HG03575 (cell line): Measurements from ENCODE around the gene AQP5.

Experiments used
- ATAC-seq: cut with Tn5 transposase; IDR thresholded peaks from one replicate; pipeline ENCODE4 v1.9.1; 2021; ENCODE audit not compliant: unreplicated experiment, insufficient number of reproducible peaks, low FRiP score; ENCODE audit errors: extremely low read depth

Gene AQP5

DNA sequence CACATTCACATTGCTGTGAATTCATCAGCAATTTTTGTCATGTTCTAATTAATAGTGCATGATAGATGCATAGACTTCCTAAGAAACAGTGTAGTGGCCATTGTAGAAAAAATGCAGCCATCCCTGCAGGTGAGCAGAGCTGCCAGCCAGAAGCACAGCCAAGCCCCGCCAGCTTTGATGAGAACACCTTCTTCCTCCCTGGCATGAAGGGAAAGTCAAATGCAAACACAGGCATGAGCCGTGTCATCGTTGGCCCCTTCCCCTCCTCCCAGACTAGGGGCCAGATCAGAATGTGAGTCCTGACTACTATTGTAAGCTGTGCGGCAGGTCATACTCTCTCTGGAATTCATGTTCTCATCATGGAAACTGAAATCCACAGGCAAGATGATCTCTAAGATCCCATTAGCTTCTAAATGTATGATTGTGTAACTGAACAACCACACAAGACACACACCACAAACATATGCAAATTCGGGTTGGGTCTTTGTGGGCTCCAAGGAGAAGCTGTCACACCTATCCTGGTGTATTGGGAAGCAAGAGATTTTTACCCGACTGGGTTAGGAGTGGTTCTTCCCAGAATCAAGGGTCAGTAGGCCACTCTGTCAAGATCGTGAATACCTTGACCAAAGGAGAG lies 14.0 kb upstream of the AQP5 start:
- ATAC-seq, result no peak

DNA sequence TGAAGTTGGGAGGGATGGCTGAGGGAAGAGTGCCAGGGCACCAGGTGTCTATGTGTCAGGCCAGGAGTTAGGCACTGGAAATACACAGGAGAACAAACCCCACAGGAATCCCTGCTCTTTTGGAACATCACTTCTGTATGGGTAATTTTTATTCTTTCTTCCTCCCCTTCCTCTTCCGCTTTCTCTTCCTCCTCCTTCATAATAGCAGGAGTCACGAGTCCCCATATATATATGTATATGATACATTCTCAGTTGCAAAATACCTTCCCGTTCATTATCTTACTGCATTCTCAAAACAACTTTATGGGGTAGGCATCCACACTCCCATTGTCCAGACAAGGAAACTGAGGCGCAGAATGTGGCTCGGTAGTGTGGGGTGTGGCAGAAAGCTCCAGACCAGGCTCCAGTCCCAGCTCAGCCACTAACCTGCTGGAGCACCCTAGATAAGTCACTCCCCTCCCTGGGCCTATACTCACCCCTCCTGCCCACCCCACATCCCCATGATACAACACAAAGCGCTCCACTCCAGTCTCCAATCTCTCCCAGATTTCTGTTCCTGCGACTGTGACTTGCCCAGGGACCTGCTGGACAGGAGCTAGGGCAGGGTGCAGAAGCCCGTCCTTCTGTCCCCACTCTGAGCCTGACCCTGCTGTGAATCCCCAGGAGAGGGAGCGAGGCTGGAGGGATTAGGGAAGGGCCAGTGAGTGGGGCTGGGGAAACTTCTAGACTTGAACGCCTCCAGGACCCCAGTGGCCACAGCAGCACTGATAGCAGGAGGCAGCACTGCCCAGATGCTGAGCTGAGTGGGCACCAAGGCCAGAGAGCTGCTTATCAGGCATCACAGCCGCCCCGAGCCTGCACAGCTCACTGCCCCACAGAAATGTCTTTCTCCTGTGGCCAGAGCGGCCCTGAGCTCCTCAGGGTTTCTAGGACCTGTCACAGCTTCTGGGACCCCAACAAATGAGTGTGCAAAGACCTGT lies 12.5 kb upstream of the AQP5 start:
- ATAC-seq, result no peak

- no peak for ATAC-seq
Measured at GRCh38 chr12:49949866-49950265, 11.8 kb upstream of the AQP5 start.

DNA sequence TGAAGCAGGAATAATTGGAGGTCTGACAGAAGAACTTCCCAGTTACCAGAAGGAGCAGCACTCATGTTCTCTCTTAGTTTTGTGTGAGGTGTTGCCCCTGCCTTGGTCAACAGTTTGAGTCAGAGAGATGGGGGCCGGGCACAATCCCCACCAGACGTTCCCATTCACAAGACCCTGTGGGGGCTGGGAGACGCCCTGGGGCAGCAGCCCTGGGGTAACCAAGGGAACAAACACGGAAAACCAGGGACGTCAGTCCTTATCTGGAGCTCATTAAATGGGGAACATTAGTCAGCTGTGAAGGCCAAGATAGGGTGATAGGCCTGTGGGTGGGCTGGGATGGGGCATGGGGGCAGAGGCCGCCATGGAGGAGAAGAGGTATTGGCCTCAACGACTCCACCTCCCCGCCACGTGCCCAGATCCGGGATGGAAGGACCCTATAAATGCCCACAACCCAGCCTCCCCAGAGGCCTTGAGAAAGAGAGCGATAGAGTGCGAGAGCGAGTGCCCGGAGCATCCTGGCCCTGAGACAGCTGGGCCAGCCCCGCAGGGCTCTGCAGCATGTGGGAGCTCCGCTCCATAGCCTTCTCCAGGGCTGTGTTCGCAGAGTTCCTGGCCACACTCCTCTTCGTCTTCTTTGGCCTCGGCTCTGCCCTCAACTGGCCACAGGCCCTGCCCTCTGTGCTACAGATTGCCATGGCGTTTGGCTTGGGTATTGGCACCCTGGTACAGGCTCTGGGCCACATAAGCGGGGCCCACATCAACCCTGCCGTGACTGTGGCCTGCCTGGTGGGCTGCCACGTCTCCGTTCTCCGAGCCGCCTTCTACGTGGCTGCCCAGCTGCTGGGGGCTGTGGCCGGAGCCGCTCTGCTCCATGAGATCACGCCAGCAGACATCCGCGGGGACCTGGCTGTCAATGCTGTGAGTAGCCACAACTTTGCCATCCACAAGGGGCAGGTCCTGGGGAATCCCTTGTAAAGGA lies 11.1 kb upstream of the AQP5 start, which contains the start of gene AQP2:
Gene AQP2, plus strand, starts transcription at position 465 of the 979 bp plus-strand sequence. Its CDS starts 94 bp downstream, at position 559.
- no peak for ATAC-seq

DNA sequence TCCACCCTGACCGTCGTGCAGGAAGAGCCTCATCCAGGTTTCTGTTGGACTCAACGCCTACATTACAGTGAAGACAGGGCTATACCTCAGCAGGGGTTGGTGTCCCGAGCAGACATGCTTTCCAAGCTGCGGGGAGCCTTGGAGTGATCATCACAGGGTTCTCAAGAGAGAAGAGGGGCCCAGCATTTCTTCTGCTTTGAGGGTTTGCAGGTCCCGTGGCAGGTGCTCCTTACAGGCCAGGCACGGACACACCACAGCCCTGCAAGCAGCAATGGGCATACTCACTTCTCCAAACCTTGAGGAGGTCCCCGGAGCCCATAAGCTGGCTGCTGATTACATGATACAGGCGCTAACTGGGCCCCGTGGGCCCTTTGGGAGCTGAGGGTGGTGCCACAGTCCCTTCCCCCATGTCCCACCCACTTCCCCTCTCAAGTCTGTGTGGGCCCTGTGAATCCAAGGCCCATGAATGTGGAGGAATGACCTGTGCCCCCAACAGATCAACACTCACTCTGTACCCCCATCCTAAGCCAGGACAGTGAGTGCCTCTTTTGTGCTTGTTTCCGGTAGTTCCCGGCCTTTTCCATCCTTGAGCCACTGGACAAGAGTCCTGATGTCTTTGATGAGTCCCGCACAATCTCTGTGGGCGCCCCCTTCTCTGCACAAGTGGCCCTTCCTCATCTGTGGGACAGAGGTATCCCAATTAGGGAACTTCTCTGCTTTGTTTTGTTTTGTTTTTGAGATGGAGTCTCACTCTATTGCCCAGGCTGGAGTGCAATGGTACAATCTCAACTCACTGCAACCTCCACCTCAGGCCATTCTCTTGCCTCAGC lies 10.0 kb upstream of the AQP5 start:
- ATAC-seq, result no peak

- no peak for ATAC-seq
Measured at GRCh38 chr12:49952391-49953055, 9.1 kb upstream of the AQP5 start.

DNA sequence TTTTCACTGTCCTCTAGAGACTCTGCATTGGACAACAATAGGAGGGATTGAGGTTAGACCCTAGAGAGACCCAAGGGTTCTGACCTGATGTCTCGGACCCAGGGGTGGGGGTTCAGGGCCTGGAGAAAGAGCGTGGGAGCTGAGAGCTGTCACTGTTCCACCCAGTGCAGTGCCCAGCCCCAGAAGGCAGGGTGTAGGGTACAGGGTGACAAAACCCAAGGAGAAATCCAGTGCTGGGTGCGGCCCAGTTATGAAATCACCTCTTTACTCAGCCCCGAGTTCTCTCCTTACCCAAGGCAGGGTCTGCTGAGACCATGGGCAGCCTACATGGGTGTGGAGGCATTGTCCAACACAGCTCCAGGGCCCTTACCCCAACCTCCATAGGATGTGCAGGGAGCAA lies 8.5 kb upstream of the AQP5 start:
- ATAC-seq, result no peak

DNA sequence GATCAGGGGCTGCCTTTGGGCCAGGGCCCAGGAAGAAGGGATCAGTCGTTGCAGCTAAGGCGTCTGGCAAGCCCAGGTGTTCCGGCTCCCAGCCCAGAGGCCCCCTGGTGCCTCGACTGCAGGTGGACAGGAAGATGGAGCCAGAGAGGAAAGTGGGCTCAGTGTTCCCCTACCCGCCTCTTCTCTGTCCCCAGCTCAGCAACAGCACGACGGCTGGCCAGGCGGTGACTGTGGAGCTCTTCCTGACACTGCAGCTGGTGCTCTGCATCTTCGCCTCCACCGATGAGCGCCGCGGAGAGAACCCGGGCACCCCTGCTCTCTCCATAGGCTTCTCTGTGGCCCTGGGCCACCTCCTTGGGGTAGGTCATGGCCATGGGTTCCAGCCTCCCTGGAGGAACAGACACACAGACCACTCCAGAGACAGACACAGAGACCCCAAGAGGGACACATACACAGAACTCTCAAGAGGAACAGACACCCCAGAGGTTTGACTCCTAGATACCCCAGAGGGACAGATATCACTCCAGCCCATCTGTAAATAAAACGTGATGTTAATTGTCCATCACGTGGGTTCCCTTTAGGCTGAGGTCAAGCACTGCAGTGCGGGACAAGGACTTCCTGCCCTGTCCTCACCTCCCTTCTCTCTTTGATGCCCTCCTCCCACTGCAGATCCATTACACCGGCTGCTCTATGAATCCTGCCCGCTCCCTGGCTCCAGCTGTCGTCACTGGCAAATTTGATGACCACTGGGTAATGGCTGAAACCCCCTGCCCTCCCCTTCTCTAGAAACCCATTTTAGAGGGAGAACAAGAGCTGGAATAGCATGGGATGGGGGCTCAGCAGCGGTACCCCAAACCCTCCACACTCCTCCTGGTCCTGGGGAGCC lies 7.5 kb upstream of the AQP5 start:
- ATAC-seq, result no peak

GRCh38 chr12:49954863-49955830 lies 6.5 kb upstream of the AQP5 start:
- no peak for ATAC-seq

DNA sequence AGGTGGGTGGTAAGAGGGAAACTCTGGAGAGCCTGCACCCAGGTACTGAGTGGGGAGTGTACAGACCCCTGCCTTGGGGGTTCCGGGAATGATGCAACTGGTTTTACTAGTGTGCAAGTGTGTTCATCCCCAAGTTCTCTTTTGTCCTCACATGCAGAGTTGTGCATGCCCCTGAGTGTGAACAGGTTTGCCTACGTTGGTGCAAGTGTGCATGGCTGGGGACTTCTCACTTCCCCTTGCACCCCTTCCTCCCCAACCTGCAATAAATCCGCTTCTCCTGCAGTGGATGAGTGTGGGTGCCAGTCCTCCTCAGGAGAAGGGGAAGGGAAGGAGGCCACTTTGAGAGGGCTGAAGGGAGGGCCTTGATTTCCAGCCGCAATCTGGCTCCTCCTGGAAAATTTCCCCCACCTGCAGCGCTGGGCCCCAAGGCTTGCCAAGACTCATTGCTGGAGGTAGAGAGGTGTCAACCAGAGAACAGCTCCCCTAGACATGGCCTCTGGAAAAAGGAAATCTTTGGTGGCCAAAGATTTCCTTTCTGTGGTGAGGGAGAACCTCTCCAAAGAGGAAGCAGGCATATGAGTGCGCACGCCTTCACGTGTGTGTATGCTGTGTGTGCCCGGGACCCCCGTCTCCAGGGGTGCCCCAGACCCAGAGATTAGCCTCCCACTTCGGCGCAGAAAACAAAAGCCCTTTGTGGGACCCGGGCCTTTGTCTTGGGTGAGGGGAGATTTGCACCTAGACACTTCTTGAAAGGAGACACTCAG lies 5.6 kb upstream of the AQP5 start:
- ATAC-seq, result no peak

DNA sequence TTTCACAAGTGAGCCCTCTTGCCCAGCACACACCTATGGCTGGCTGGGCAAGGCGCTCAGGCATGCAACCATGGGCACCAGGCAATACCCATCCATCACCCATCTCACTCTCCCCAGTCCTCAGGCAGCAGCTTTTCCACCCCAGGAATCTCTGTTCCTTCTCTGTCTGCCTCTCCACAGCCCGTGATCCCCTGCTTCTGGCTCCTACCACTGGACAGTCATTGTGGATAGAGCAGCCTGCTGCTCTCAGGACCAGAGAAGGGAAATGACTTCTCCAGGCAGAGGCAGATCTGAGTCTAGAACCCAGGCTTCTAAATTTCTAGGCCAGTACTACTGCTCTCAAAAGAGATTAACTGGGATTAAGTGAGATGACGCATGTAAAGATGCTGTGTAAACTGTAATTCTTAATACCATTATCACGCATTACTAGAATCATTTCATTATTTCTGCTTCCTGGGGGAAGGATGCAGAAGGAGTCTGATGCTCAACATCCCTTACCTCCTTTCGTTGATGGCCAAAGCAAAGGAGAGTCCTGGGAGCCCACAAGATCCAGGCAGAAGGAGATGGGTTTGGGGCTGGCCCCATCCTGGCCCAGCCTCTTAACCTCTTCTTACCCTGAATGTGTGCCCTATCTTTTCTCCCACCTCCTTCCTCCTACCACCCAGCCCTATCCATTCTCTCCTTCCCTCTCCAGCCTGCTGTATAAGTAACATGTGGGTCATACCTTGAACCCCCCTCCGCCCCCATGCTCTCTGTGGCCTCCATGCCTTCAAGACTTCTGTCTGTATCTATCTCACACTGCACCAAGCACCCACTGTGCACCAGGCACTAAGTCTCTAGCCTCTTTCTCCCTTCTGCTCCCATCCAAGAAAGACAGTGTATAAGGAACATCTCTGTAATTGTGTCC lies 4.8 kb upstream of the AQP5 start:
- ATAC-seq, result no peak

GRCh38 chr12:49957570-49957967 lies 4.1 kb upstream of the AQP5 start:
- no peak for ATAC-seq

GRCh38 chr12:49959685-49960473 lies 1.8 kb upstream of the AQP5 start:
- no peak for ATAC-seq
